K562 (cell line): ENCODE data around the gene LIPJ. TPM values are rescaled to one million over a fixed set of nuclear protein-coding genes. Genes with fewer than 3 reads are reported as not detected.

Source experiments
- E2F5 ChIP-seq: sonication (generic); formaldehyde crosslinking; IDR thresholded peaks from 2 replicates; pipeline ENCODE4 v1.8.0; 2022; ENCODE audit warnings: mild to moderate bottlenecking, missing genetic modification reagents
- NUFIP1 ChIP-seq: fragments of 450-650 bp; IDR thresholded peaks from 2 replicates; pipeline ENCODE4 v1.6.1; 2018; ENCODE audit not compliant: partially characterized antibody
- RB1 ChIP-seq: fragments of 450-650 bp; IDR thresholded peaks from 2 replicates; pipeline ENCODE4 v1.6.1; 2017; ENCODE audit warnings: low read depth, mild to moderate bottlenecking
- RNF2 ChIP-seq: sonication (generic); IDR thresholded peaks from 2 replicates; pipeline ENCODE4 v1.6.1; 2016
- SMAD4 ChIP-seq: fragments of 250-450 bp; sonication (Bioruptor Pico); conservative IDR thresholded peaks from 2 replicates; pipeline ENCODE4 v1.8.0; 2021; ENCODE audit warnings: inconsistent platforms, mild to moderate bottlenecking, moderate library complexity
- SMARCA4 ChIP-seq: fragments of 450-650 bp; IDR thresholded peaks from 2 replicates; pipeline ENCODE4 v1.6.1; 2016
- ZBTB11 ChIP-seq, 3 experiments: fragments of 200-800 bp in 1 of 3; fragments of 250-450 bp in 1 of 3; fragments of 450-650 bp in 1 of 3; sonication (Bioruptor Pico) in 1 of 3; sonication (Bioruptor generic) in 1 of 3; formaldehyde crosslinking in 1 of 3; IDR thresholded peaks; 2 replicates each; pipeline versions ENCODE4 v1.6.1 to v1.8.0; 2016 to 2022; ENCODE audit warnings: mild to moderate bottlenecking in 2 of 3, missing genetic modification characterization in 2 of 3, missing compliant biosample characterization in 1 of 3, moderate library complexity in 1 of 3
- ZNF197 ChIP-seq: fragments of 200-800 bp; sonication (Bioruptor generic); IDR thresholded peaks from 2 replicates; pipeline ENCODE4 v1.6.1; 2016; ENCODE audit warnings: low read depth, missing genetic modification characterization, missing compliant biosample characterization
- ZNF41 ChIP-seq: fragments of 250-450 bp; sonication (Bioruptor Pico); conservative IDR thresholded peaks from 2 replicates; pipeline ENCODE4 v1.4.0; 2020; ENCODE audit warnings: mild to moderate bottlenecking
- polyA plus RNA-seq, 8 experiments: library from polyadenylated mRNA; depleted of rRNA in 4 of 8; stranded (reverse) in 5 of 8; unstranded in 3 of 8; fragments of >200 nt; fragmentation: Nextera tagmentation in 2 of 8; fragmentation: Illumina TruSeq in 1 of 8; extraction: Ambion mirVana in 2 of 8; extraction: Trizol in 1 of 8; gene quantifications; 2 replicates each; pipeline versions ENCODE4 v1.2.1 to v1.2.3, GENCODE V29; 2011 to 2014; ENCODE audit warnings: inconsistent platforms in 1 of 8, missing spikeins in 1 of 8
- total RNA-seq, 7 experiments: library from RNA; depleted of rRNA in 6 of 7; stranded (reverse); fragments of >200 nt in 6 of 7; fragmentation: Illumina TruSeq in 2 of 7; extraction: Trizol in 2 of 7; gene quantifications; 2 replicates each; pipeline versions ENCODE4 v1.2.1 to v1.2.3, GENCODE V29; 2011 to 2021; ENCODE audit warnings: low replicate concordance in 1 of 7
- TF ChIP-seq, protein P1 (sequence below): fragments of 250-450 bp; sonication (Bioruptor Pico); IDR thresholded peaks from 2 replicates; pipeline ENCODE4 v1.9.0; 2021; ENCODE audit warnings: mild to moderate bottlenecking, inconsistent platforms

The LIPJ gene
- total and polyA plus RNA-seq, 9 of the 15 experiments (the other 6 are each of a cell fraction or from before 2014, with no cell fraction given): not detected

DNA sequence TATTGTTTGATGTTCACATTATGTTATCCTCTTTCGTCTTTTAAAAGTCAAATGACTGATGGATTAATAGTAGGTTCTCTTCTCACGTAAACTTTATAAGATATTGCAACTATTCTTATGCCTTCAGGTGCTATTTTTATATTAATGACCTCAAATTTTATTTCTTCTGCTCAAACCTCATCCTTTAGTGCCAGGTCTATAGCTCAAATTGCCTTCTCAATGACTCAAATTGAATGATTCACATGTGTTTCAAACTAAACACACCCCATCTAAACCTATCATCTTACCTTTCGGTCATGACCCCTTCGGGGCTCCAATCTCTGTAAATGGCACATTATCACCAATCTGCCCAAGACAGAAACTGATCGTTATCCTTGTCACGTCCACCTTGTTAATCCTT is 55.6 kb downstream of the LIPJ start (continued):
- TF ChIP-seq, protein P1, sequence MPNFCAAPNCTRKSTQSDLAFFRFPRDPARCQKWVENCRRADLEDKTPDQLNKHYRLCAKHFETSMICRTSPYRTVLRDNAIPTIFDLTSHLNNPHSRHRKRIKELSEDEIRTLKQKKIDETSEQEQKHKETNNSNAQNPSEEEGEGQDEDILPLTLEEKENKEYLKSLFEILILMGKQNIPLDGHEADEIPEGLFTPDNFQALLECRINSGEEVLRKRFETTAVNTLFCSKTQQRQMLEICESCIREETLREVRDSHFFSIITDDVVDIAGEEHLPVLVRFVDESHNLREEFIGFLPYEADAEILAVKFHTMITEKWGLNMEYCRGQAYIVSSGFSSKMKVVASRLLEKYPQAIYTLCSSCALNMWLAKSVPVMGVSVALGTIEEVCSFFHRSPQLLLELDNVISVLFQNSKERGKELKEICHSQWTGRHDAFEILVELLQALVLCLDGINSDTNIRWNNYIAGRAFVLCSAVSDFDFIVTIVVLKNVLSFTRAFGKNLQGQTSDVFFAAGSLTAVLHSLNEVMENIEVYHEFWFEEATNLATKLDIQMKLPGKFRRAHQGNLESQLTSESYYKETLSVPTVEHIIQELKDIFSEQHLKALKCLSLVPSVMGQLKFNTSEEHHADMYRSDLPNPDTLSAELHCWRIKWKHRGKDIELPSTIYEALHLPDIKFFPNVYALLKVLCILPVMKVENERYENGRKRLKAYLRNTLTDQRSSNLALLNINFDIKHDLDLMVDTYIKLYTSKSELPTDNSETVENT: no peak
- no peak for TF ChIP-seq E2F5 (CRISPR knock-in tag)
- no peak for TF ChIP-seq NUFIP1
- TF ChIP-seq ZNF41 (CRISPR knock-in tag): no peak
- TF ChIP-seq ZNF197 (CRISPR knock-in tag): no peak
- TF ChIP-seq RB1: no peak
- TF ChIP-seq SMAD4: no peak
- no peak for TF ChIP-seq RNF2
- no peak for TF ChIP-seq ZBTB11 (CRISPR knock-in tag; IDR thresholded peaks at IDR 0.05)
- TF ChIP-seq SMARCA4: no peak
